NCI-H345 (cell line): ENCODE measurements around the gene TENT4B.

Experiments
- DNase-seq: peaks from one replicate; lab custom pipeline; 2025; lab: John Stamatoyannopoulos, UW

The TENT4B gene

DNA sequence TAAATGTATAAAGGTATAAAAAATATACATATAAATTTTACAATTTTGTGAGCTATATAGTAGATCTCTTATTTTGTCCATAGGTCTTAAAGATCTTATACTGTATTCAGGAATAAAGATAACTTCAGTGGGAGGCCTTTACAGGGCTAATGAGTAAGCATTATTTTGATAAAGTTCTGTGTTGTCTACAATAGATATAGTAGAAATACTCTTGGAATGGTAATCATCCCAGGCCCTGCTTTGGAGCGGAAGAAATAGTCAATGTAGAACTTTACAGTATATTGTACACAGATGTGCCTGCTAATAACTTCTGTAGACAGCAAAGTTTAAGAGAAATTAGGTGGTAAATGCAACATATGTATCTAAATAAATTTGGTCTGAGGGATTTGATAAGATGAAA lies 42.6 kb downstream of the TENT4B start:
- no peak for DNase-seq

- no peak for DNase-seq
Observed at GRCh38 chr16:50197582-50197981, 44.5 kb downstream of the TENT4B start.

- DNase-seq: peak; percentile 65
Observed at GRCh38 chr16:50198802-50199403, 45.8 kb downstream of the TENT4B start.

DNA sequence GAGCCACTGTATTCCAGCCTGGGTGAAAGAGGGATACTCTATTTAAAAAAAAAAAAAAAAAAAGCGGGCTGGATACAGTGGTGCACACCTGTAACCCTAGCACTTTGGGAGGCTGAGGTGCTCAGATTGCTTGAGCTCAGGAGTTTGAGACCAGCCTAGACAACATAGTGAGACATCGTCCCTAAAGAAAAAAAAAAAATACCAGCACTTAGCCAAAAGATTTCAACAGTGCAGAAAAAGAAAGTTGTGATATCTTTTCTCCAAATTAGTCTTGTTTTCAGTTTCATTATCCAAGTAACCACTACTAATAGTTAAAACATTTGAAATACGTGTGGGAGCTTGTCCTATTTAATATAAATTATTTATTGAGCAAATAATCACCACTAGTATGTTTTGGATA lies 48.7 kb downstream of the TENT4B start:
- no peak for DNase-seq

GRCh38 chr16:50202926-50203624 lies 50.0 kb downstream of the TENT4B start:
- DNase-seq: no peak

GRCh38 chr16:50203681-50204080 lies 50.6 kb downstream of the TENT4B start:
- no peak for DNase-seq

GRCh38 chr16:50204453-50205108 lies 51.5 kb downstream of the TENT4B start:
- DNase-seq: no peak

- DNase-seq: no peak
Observed at GRCh38 chr16:50207652-50208051, 54.5 kb downstream of the TENT4B start.

- no peak for DNase-seq
Observed at GRCh38 chr16:50208460-50208931, 55.4 kb downstream of the TENT4B start.

DNA sequence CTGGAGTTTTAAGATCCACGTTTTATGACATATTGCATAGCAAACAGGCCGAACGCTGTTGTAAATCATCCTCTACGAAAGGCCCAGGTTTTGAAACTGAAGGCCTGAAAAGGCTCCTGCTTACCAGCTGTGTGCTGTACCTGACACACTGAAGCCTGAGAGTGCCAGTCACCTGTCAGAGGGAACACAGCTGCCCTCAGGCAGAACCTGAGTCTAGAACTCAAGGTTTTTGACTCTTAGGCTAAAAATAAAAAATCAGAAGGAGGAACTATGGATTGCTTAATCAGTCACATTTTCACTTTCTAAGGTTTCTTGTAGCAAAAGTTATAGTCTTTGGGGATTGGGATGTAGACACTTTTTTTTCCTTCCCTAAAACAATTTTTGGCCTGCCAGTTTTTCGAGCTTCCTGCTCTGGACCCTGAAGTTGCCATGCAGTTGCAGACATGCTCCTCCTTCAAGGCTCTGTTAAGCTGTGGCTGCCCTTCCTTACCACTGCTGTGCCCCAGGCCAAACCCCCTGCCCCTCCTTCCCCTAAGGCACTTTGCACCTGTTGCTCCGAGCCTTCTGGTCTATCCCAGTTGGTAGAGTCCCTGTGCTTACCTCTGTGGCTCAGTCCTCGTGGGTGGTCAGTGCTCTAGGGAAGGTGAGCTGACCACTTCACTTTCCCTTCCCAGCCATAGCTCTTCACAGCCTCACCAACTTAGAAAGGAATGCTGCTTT lies 56.6 kb downstream of the TENT4B start:
- DNase-seq: no peak

GRCh38 chr16:50210266-50211038 lies 57.3 kb downstream of the TENT4B start:
- DNase-seq: peak; percentile 44

DNA sequence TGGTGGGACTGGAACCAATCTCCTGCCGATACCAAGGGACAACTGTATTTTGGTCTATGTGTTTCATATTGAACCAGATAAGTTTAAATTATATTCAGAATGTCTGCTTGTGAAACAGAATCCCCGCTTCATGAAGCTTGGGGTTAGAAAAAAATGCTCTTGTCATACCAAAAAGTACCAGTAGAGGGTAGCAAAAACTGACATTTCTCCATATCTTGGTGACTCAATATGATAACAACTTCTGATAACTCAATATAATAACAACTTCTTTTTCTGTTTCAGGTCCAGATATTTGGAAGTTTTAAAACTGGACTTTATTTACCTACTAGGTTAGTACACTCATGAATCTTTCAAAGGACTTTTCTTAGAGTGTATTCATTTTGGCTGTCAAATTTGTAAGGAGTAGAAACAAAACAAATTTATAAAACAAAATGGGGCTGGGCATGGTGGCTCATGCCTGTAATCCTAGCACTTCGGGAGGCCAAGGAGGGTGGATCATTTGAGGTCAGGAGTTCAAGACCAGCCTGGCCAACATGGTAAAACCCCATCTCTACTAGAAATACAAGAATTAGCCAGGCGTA lies 60.9 kb downstream of the TENT4B start:
- DNase-seq: peak; percentile 14

GRCh38 chr16:50215680-50216079 lies 62.6 kb downstream of the TENT4B start:
- DNase-seq: no peak

DNA sequence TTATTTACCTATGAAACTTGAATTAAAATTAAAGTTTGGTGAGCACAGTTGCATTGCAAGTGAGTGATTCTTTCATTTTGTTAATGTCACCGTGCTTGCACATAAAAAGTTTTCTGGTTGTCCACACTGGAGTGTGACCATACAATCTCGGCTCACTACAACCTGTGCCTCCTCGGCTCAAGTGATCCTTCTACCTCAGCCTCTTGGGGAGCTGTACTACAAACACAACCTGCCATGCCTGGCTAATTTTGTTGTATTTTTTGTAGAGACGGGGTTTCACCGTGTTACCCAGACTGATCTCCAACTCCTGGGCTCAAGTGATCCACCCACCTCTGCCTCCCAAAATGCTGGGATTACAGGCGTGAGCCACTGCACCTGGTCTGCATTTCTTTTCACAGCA lies 63.1 kb downstream of the TENT4B start:
- no peak for DNase-seq

- DNase-seq: no peak
Observed at GRCh38 chr16:50219402-50219975, 66.4 kb downstream of the TENT4B start.

GRCh38 chr16:50224286-50224685 lies 71.2 kb downstream of the TENT4B start:
- no peak for DNase-seq

GRCh38 chr16:50227120-50227519 lies 74.0 kb downstream of the TENT4B start:
- no peak for DNase-seq

- no peak for DNase-seq
Observed at GRCh38 chr16:50227665-50228064, 74.6 kb downstream of the TENT4B start.

- DNase-seq: no peak
Observed at GRCh38 chr16:50228364-50228868, 75.3 kb downstream of the TENT4B start.

- DNase-seq: no peak
Observed at GRCh38 chr16:50229149-50229726, 76.1 kb downstream of the TENT4B start.
